Stimulated activated CD4-positive, alpha-beta T cell treated with anti-CD3 and anti-CD28 coated beads, TNF-alpha, amount 100 ng/mL, for 1 hour (primary cell): ENCODE results near the gene CDC26.
A peak's percentile ranks its signal among the peaks of the same experiment; 100 is the strongest.
"Not testable (repeated sequence)": the region's sequence is repeated elsewhere in the genome, so short reads cannot be mapped to it uniquely, and the experiment has no call there.

ENCODE experiments used
- DNase-seq, 3 donors: peaks; one replicate each; pipeline ENCODE4 v3.0.0-alpha.2; 2020; ENCODE audit warnings: low read depth in 3 of 3, low spot score in 1 of 3

Gene CDC26

DNA sequence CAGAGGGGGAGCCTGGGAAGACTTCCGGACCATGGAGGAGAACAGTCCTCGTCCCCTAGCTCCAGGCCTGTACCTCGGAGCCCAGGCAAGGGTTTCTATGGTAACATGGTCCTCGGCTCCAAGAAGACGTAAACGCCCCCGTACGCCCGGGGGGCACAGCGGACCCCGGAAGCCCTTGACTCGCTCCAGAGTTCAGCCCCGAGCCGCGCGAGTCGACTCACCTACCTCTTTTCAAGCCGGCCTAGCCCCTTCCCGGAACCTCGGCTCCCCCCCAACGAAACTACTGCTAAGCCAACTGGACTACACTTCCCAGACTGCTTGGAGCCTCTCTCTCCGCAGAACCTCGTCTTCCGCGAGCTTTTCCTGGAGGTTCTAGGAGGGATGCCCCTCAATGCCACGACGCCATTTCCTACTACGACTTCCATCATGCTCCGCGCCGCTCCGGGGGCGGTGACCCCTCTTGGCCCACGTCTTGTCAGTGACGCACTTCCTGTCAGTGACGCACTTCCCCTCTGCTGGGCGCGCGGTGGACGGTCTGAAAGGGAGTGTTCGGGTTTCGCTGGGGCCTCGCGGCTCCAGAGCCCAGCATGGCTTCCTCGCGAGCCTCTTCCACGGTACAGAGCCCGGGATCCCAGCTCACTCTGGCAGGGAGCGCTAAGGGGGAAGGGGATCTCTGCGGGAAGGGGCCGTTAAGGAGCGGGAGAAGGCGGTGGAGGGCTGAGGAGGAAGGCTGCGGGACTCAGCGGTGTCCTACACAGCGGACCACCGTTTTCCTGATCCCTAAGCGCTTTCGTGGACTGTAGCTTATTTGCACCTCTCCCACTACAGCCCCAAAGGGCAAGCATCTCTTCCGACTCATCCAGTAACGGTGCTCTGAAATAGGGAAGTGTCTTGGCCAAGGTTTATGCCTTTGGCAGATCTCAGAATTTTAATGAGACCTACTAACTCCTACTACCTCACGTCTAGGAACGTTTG is at the start of gene CDC26, which contains the start of gene PRPF4:
TSS of gene CDC26 (minus strand) at position 416 of the 975 bp plus-strand sequence. CDS start 3,065 bp downstream, outside the sequence.
TSS of gene PRPF4 (plus strand) at position 502 of the 975 bp plus-strand sequence. CDS start at position 588, 86 bp downstream.
- peak; percentile 80 to 90 (median 82) for DNase-seq

DNA sequence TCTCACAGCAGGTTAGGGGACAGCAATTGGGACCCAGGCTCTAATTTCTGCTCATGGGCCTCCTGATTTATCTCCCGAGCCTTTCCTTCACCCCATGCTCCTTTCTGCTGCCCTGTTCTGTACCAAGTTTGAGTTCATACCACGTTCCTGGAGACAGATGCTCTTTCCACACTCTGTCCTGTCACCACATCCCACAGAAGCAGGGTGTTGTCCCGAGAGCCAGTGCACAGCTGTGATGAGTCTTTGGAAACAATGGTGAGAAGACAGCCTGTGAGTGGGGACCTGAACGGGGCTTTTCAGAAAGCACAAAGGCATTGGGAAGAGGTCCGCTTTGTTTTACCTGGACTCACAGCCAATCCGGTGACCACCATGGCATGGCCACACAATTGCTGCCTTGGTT is 47.3 kb upstream of the CDC26 start:
- no peak for DNase-seq

DNA sequence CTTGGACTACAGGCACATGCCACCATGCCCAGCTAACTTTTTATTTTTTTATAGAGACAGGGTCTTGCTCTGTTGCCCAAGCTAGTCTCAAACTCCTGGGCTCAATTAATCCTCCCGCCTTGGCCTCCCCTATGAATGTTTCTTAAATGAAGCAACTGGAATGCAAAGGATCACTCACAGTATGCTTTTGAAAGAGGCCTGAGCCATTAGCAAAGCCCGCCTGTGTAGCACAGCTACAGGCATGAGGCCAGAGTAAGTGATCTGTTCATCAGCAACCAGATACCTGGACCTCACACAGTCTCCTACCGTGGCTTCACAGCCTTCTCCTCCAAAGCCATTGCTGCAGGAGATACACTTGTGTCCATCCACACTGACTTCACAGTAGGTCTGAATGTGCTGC is 44.7 kb upstream of the CDC26 start:
- no peak for DNase-seq

DNA sequence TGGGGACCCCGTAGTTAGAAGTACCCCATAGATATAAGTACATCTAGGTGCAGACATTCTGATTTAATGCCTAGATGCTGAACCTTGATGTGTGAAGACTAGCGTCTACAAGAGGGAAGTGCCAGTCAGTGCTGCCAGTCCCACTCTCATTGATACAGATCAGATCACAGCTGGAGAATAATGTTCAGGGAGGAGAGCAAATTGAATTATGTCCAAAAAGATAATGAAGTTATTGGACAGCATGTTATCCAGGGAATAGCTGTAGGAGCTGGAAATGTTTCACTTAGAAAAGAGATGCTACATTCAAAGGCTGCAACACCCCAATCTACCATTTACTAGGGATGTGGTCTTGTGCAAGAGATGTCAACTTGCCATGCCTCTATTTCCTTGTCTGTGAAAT is 43.7 kb upstream of the CDC26 start:
- no peak for DNase-seq

DNA sequence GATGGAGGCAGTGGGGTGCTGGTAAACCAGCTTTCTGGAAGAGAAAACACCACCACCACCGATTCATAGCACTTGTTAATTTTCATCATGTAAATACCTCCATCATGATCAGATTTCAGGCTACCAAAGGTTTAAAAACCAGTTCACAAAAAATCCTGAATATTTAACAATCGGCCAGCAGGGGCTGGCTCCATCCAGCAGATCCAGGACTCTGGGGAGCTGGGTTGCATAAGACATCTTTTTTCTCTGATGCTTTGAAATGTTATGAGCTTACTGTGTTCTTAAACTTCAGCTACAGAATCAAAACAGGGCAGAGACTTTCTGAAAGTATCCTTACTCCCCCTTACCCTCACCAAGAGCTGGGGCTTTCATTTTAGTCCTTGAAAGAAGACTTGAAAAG is 42.4 kb upstream of the CDC26 start:
- no peak for DNase-seq

DNA sequence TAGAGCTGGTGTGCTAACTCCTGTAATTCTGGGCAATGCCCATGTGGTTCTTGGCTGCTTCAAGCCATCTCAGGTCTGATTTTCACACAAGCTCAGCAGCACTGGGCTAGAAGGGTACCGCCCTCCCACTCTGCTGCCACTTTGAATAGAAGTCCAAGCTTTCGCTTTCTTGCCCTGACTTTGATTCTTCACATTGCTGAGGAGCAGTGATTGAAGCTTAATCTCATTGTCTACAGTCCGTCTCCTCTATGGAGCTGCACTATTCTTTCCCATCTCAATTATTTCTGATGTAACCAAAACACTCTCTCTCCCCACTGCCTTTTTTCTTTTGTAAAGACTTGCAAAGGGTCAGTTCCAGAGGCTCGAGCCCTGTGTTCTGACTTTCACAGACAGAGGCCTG is 40.7 kb upstream of the CDC26 start:
- DNase-seq: no peak

DNA sequence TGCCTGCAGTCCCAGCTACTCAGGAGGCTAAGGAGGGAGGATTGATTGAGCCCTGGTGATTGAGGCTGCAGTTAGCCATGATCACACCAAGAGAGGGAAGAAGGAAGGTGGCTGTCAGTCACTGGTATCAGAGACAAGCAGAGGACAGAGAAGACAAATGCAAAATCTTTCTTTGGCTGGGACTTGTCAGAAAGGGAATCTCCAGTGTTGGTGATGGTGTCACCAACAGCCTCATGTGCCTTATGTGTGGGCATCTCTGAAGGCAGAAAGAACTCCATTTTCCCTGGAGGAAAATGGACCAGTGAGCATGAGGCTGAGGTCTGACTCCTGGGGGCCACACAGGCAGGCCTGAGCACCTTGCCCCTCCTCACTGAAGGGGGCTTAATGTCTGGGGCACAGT is 39.9 kb upstream of the CDC26 start:
- no peak for DNase-seq

DNA sequence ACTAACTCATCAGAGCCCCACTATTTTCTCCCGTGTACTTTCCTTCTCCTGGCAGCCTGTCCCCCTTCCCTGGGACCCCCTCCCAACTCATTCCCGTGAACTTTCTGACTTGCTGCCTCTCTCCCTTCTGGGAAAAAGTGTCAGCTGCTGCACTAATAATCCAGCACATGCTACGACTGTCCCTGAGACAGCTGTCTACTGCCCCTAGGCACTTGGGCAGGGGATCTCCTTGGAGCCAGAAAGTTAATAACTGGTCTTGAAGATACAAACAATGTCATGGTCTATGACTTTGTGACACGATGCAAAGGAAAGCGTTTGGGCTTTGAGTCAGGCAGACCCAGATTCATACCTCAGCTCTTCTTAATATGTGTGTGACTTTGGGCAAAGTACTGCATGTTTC is 37.9 kb upstream of the CDC26 start:
- DNase-seq: no peak

DNA sequence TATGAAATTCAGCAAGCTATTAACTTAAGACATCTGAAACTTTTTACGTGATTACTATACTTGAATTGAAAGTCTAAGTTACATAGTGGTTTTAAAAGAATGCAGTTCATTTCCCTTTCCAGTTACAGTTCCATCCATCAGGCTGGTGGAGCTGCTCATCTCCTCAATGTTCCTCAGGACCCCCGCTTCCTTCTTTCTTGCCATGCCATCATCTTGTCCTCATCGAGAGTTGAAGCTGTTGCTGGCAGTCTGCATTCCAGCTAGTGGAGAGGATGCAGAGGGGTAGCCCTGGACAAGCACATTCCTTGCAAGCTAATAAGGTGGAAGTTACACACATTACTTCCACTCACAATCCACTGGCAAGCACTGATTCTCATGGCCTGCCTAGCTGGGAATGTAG is 36.6 kb upstream of the CDC26 start:
- no peak for DNase-seq

DNA sequence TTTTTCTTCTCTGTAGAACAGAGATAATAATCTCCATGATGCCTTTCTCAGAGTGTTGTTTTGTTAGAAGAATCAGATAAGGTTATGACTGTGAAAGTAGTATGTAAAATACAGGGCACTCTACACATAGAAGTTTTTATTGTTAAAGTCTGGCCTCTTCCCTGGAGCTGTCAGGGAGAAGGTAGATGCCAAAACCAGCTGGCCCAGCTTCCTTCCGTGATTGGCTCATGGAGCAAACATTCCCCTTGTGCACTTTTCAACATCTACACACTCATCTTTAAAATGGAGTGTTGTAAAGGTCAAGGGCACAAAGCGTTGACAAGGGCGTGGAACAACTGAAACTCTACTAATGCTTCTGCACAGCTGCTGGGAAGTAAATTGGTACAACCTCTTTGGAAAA is 35.2 kb upstream of the CDC26 start:
- DNase-seq: no peak

DNA sequence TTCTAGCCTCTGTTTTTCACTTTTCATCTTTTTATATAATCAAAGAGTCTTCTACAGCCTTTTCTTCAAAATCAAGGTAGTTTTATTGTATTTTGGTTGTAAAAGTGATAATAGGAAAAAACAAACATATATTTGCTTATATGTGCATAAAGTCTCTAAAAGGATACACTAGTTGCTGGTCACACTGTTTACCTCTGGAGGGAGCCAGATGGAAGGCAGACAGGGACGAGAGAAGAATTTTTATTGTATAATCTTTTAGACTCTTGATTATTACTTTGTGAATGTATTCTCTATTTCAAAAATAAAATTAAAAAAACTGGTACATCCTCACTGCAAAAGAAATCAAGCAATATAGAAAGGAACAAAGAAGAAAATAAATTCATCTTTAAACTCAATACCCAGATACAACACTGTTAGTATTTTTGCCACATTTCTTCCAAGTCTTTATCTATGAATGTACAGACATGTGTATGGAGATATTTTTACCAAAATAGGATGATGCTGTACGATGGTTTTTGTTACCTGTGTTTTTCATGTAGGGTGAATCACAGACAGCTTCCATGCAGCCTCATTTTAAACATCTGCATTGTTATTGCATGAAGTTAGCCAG is 33.9 kb upstream of the CDC26 start:
- no peak for DNase-seq

DNA sequence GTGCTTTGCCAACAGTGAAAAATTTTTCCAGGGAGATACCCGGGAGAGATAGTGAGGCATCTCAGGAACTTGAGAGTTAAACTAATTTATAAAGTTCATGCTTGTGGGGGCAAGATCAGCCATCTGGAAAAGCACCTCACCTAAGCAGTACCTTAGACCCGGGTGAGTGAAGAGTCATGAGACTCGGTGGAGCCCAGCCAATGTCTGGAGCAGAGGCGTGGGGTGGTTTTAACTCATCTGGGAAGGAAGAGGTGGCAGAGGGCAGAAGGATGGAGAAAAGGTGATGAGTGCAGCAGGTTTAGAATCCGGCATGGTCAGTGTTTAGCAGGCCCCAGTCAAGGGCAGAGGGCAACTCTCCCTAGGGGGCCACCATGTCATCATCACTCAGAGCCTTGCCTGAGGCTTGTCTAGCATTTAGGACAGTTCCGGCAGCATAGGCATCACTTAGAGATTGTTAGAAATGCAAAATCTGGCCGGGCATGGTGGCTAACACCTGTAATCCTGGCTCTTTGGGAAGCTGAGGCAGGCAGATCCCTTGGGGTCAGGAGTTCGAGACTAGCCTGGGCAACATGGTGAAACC is 32.1 kb upstream of the CDC26 start:
- no peak for DNase-seq

DNA sequence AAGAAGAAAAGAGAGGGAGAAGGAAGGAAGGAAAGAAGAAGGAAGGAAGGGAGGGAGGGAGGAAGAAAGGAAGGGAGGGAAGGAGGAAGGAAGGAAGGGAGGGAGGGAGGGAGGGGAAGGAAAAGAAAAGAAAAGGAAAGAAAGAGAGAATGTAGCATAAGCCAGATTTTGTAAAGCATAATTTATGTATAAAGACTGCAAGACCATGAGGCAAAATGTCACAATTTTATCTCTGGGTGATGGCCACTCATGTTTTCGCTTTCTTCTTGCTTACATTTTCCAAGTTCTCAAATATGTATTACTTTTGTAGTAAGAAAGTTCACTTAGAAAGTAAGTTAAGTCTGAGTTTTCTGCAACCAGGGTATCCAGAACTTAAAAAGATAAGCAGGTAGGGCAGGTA is 31.2 kb upstream of the CDC26 start:
- DNase-seq: no peak

DNA sequence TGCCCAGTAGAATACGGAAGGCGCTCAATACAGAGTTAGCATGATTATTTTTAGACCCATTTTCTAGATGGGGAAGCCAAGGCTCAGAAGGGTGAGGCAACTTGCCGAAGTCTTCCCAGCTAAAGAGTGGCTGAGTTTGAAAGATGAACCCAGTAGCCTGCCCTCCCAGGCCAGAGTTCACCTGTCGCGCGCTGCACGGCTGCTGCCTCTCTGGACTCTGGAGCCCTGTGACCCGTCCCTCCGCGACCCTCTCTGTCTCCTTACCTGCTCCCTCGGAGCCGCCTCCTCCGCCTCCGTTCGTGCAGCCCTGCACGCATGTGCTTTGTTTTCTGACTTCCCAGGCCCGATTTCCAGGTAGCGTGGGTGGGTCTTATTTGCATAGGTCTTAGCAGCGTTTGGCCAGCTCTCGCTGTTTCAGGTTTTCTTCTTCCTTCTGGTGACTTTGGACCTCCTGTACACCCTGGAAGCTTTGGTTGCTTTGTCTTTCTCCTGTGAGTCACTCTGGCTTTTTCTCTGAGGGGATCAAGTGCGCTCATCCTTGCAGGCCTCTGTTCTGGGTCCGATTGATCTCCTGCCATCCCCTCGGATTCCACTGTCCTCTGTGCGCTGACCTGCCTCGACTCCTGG is 27.5 kb upstream of the CDC26 start, which contains the start of gene RNF183:
TSS of gene RNF183 (minus strand) at position 585 of the 627 bp plus-strand sequence. CDS start 5,192 bp downstream, outside the sequence.
- DNase-seq: no peak

DNA sequence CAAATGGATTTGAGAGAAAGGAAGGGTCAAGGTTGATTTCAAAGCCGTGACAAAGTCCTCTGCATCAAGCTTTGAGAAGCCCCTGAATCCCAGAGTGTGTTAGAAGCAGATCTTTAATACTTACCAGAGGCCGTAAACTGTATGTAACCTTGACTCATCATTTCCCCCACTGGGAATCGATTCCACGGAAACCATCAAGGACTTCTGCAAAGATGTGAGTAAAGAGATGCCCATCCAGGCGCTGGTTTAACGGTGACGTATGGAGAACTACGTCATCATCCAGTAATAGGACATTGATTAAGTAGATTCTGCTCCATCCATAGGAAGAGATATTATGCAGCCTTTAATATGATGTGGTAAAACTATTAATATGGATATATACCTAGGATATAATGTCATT is 26.2 kb upstream of the CDC26 start:
- no peak for DNase-seq

DNA sequence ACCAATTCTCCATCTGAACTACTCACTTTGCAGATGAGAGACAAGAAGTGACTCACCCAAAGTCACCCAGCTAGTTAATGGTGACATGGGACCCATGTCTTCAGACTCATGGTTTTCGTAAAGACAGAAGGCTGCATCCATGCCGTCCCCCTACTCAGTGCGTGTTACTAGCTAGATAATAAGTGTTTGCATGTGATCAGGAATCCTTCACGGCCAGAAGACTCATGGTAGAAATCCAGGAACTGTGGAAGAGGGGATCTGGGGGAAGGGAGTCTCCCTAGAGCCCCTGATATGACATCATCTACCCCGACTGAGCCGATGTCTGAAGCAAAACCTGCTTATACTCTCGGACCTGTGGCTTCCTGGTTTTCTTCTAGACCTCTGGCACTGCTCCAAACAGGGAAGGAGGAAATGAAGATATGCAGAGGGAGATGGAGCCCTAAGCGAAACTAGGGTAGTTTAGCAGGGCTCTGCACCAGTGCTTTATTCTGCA is 24.5 kb upstream of the CDC26 start:
- DNase-seq: no peak

DNA sequence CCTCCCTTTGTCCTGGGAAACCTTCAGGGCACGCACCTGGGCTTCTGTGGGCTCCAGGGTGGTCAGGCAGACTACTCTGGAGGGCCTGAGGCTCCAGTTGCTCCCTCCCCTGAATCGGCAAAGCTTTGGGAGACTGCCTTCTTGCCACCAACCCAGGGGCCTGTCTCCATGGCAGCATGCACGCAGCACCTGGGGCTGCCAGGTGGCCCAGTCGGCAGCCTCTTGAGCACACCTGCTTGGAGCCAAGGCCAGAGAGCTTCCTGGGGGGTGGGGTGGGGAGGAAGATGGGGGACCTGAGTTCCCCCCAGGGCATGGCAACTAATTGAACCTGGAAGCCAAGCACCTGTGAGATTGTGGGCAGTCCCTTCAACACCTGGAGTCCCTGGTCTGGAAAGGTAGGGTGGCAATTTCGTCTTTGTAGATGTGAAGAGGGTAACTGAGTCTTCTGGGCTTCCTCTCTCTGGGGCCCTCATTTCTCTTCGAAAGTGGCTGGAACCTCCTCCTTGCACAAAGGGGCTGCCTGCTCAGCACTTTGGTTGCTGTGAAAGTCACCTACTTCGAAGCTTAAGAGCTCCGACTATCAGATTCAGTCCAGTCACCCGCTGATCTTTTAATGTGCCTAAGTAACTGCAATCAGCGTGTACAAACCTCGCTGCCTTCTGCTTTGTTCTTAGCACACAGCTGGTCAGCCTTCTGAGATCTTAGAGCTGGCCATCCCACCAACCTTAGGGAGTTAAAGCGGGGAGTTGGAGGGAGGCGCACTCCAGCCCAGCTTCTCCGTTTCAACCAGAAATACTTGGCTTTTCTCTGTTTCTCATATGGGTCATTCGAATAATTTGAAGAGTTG is 23.8 kb upstream of the CDC26 start:
- DNase-seq: no peak

DNA sequence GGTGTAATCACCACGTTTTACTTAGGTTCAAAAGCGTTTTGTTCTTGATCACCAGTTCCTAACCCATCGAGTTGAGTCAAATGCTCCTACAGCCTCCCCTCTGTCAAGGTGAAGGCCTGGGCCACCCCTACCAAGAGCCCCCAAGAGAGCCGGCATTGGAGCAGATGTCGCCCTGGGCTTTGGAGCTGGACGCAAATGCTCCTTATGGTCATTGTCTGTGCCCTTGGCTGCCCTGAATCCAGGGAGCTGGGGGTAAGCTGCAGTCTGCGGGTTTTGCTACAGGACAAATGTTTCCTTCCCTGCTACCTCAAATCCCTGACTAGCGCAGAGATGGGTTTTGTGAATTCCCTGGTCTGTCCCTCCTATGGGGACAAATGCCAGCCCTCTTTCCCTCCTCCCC is 22.9 kb upstream of the CDC26 start:
- DNase-seq: no peak

DNA sequence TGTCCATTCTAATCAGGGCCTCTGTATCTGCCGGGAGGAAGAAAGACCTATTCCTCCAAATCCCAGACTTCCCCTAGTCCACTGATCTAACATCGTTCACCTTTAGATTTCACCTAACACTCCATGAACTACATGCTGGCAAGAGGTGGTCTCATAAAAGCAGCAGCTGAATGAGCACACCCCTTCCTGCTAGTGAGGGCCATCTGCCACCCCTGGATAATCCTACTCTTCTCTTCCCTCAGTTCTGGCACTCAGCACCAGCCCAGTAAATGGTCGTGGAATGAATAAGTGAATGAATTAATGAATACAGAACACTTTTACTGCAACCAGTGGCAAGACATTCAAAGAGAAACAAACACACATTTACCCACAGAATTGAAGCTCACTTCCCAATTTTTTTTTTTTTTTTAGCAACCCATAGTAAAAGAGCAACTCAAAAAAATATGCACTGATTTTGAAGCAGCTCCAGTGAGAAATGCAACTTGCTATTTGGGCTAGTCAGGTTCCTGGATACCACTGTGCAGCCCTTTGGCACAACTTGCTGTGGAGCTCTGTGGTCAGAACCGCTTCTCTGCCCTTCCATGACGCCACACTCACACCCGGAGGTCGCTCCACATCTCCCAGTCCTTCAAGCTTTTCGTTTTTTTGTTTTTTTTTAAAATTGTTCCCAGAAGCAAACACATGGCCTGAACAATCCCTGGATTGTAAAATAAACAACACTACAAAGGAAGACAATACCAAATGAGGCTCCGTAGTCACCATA is 21.6 kb upstream of the CDC26 start:
- DNase-seq: no peak

DNA sequence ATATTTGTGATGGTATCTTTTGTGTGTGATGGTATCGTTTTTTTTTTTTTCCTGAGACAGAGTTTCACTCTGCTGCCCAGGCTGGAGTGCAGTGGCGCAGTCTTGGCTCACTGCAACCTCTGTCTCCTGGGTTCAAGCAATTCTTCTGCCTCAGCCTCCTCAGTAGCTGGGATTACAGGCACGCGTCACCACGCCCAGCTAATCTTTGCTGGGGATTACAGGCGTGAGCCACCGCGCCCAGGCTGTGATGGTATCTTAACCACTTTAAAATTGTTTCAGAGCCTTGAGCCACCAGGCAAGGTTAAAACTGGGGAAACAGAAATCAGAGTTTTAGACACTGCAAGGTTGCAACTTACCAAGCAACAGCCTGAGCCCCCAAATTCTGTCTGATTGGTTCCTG is 20.9 kb upstream of the CDC26 start:
- not testable (repeated sequence) for DNase-seq
